ENCODE data around the gene CNPY3. TPM values are rescaled to one million over a fixed set of nuclear protein-coding genes. Genes with fewer than 3 reads are reported as not detected.

The CNPY3 gene
- total and polyA plus RNA-seq, 12 donors = 21.1 to 59.7 (median 41.3) TPM

DNA sequence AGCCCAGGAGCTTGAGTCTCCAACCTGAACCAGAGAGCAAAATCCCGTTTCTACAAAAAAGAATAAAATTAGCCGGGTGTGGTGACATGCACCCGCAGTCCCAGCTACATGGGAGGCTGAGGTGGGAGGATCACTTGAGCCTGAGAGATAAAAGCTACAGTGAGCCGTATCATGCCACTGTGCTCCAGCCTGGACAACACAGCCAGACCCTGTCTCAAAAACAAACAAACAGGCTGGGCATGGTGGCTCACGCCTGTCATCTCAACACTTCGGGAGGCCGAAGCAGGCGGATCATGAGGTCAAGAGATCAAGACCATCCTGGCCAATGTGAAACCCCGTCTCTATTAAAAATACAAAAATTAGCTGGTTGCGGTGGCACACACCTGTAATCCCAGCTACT, 24.8 kb upstream of the CNPY3 start:
- TF ChIP-seq, protein P1, sequence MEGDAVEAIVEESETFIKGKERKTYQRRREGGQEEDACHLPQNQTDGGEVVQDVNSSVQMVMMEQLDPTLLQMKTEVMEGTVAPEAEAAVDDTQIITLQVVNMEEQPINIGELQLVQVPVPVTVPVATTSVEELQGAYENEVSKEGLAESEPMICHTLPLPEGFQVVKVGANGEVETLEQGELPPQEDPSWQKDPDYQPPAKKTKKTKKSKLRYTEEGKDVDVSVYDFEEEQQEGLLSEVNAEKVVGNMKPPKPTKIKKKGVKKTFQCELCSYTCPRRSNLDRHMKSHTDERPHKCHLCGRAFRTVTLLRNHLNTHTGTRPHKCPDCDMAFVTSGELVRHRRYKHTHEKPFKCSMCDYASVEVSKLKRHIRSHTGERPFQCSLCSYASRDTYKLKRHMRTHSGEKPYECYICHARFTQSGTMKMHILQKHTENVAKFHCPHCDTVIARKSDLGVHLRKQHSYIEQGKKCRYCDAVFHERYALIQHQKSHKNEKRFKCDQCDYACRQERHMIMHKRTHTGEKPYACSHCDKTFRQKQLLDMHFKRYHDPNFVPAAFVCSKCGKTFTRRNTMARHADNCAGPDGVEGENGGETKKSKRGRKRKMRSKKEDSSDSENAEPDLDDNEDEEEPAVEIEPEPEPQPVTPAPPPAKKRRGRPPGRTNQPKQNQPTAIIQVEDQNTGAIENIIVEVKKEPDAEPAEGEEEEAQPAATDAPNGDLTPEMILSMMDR (IDR thresholded peaks at IDR 0.05) = no peak
- TF ChIP-seq POLR2A (IDR thresholded peaks at IDR 0.05) = no peak
- Histone ChIP-seq H3K9me3 (replicated peaks in 1 of 3) (no peaks in the 10 kb centered on the region), H3K4me1 (replicated peaks in 1 of 2) (peaks cover 0 to 5% of the 10 kb centered on the region in 2 donors), H3K4me3 (no peak overlapping the region), H3K36me3 (replicated peaks in 1 of 2) (no peaks in the 10 kb centered on the region), H3K27ac (no peak overlapping the region), H3K27me3 (no peaks in the 10 kb centered on the region)
- 87 to 96% (median 90%) methylated on average over 10 of the region's 10 CpGs for WGBS, 4 donors
- intact Hi-C loops (cut with DNase I) = loop anchor here in 1 of 2 donors (10.0 kb wide), 1 partner anchor 90 kb away; no protein-coding TSS in a partner anchor
- peak in 1 of 7 donors; percentile 7 for DNase-seq

GRCh38 chr6:42907336-42907735, 21.9 kb upstream of the CNPY3 start:
- intact Hi-C loops (cut with DNase I) = loop anchor here (5.0 to 10.0 kb wide), 3 partner anchors 87 to 240 kb away; no protein-coding TSS in a partner anchor
- DNase-seq = no peak
- no peak overlapping the region for H3K27ac ChIP-seq

DNA sequence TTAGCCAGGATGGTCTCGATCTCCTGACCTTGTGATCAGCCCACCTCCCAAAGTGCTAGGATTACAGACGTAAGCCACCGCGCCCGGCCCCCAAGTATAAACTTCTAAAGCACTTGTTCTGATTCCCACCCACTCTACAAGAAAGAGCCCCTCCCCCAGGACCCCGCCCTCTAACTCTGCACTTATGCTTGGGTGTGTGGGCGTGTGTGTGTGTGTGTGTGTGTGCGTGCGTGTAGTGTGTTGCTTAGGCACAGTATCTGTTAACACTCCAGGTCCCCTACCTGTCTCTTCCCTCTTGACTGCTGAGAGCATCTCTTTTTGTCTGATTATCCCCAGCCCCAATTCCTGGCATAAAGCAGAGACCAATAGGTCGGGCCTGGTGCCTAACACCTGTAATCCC, 19.4 kb upstream of the CNPY3 start:
- no peak overlapping the region for H3K4me3 ChIP-seq
- H3K27ac ChIP-seq = no peak overlapping the region
- DNase-seq = no peak
- TF ChIP-seq, protein P1 (IDR thresholded peaks at IDR 0.05) = no peak
- no peak for TF ChIP-seq POLR2A (IDR thresholded peaks at IDR 0.05)
- H3K9me3 ChIP-seq (replicated peaks in 1 of 3) = no peaks in the 10 kb centered on the region
- no peaks in the 10 kb centered on the region for H3K27me3 ChIP-seq
- peaks cover 6 to 7% of the 10 kb centered on the region in 2 donors for H3K4me1 ChIP-seq (replicated peaks in 1 of 2)
- intact Hi-C loops (cut with DNase I) = loop anchor here (5.0 to 10.0 kb wide), 3 partner anchors 85 to 237 kb away; no protein-coding TSS in a partner anchor
- 81 to 92% (median 86%) methylated on average over 10 of the region's 10 CpGs for WGBS, 4 donors
- no peaks in the 10 kb centered on the region for H3K36me3 ChIP-seq (replicated peaks in 1 of 2)

More at GRCh38 chr6:42907336-42907735, 21.9 kb upstream of the CNPY3 start:
- H3K4me3 ChIP-seq = no peak overlapping the region
- H3K4me1 ChIP-seq (replicated peaks in 1 of 2) = peaks cover 6 to 7% of the 10 kb centered on the region in 2 donors
- H3K9me3 ChIP-seq (replicated peaks in 1 of 3) = no peaks in the 10 kb centered on the region
- TF ChIP-seq, protein P1 (IDR thresholded peaks at IDR 0.05) = no peak
- H3K36me3 ChIP-seq (replicated peaks in 1 of 2) = no peaks in the 10 kb centered on the region
- 21 to 49% (median 42%) methylated on average over 5 of the region's 5 CpGs for WGBS, 4 donors
- H3K27me3 ChIP-seq = no peaks in the 10 kb centered on the region

DNA sequence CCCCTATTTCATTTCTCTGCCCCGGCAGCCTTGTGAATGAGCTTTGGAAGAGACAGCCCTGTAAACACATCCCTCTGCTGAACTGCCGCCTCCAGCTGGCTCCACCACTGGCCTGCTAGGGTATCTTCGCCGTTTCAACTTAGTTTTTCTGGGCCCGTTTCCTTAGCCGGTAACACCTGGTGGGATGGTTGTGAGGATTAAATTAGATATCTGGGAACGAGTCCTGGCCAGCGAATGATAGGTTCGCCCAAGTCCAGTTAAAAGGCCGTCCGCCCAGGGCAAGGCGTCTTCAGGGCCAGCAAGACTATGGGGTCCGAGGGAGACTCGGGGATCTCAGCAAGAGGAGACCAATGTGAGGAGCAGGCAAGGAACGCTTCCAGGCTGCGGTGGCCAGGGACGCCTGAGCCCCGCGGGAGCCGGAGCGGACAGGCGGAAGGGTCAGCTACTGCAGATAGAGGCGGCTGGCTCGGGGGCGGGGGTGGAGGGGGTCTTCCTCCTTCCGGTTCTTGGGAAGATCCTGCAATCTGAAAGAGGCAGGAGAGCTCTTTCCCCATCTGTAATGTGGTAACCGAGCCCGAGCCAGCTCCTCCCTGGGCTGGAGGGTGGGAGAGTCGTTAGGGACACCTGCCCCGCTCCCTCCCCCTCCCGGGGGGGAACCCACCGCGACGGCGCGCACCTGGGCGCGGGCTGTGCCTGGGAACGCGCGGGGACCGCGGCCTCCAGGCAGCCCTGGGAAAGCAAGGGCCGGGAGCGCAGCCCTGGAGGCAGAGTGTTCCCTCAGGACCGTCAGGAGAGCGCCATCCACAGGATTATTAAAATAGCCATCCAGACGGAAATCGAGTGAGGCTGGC, 17.9 kb upstream of the CNPY3 start:
- 16 to 32% (median 21%) methylated on average over 13 to 49 of the region's 49 CpGs for WGBS, 4 donors
- Histone ChIP-seq H3K36me3 (replicated peaks in 1 of 2) (no peaks in the 10 kb centered on the region), H3K27me3 (no peaks in the 10 kb centered on the region), H3K4me1 (replicated peaks in 1 of 2) (peaks cover 6 to 7% of the 10 kb centered on the region in 2 donors), H3K27ac (no peak overlapping the region), H3K9me3 (replicated peaks in 1 of 3) (no peaks in the 10 kb centered on the region), H3K4me3 (peak overlapping the region in 1 of 4 donors; percentile 44)
- TF ChIP-seq, protein P1 (IDR thresholded peaks at IDR 0.05) = no peak
- DNase-seq = peak in 1 of 7 donors; percentile 13
- intact Hi-C loops (cut with DNase I) = no loop called here

All from adrenal gland (tissue), 12 donors.